Natural killer cell treated with Interleukin-12 subunit alpha and Interleukin-12 subunit beta and Interleukin-15 and Interleukin-18, amount 100 ng/mL, for 72 hours (primary cell): ENCODE measurements around the gene NMNAT2. TPM values are rescaled to one million over a fixed set of nuclear protein-coding genes. Genes with fewer than 3 reads are reported as not detected.

ENCODE experiments used
- ATAC-seq, 2 donors: fragments of 150-1000 bp; cut with Tn5 transposase in 1 of 2; sonication (Bioruptor Pico), chemical (Tn5 transposase) in 1 of 2; 2 replicates each; pipeline ENCODE4 v1.10.0; 2021
- DNase-seq: peaks from one replicate; pipeline ENCODE4 v3.0.0; 2022; ENCODE audit warnings: low spot score
- H3K27ac Mint-ChIP-seq, 2 donors: 1 replicate in 1 of 2; 2 replicates in 1 of 2; pipeline ENCODE4 v1.8.0; 2022; ENCODE audit warnings: mixed read lengths in 2 of 2, mild to moderate bottlenecking in 1 of 2, moderate library complexity in 1 of 2
- H3K27me3 Mint-ChIP-seq, 2 donors: 1 replicate in 1 of 2; 2 replicates in 1 of 2; pipeline ENCODE4 v1.8.0; 2022; ENCODE audit warnings: mixed read lengths in 2 of 2
- H3K36me3 Mint-ChIP-seq: one replicate; pipeline ENCODE4 v1.8.0; 2022; ENCODE audit warnings: mixed read lengths
- H3K4me1 Mint-ChIP-seq, 2 donors: 1 replicate in 1 of 2; 2 replicates in 1 of 2; pipeline ENCODE4 v1.8.0; 2022; ENCODE audit warnings: low read depth in 2 of 2, mixed read lengths in 2 of 2, mild to moderate bottlenecking in 1 of 2
- H3K4me3 Mint-ChIP-seq: one replicate; pipeline ENCODE4 v1.8.0; 2022; ENCODE audit warnings: mixed read lengths
- H3K9me3 Mint-ChIP-seq: 2 replicates; pipeline ENCODE4 v1.8.0; 2022; ENCODE audit warnings: mixed read lengths
- total RNA-seq, 2 donors: library from RNA; stranded (reverse); gene quantifications; one replicate each; pipeline ENCODE4 v1.2.3, GENCODE V29; 2022

NMNAT2 gene
- total RNA-seq, 2 donors from 2014 or later: not detected

- Mint-ChIP-seq H3K36me3 (no peaks in the 10 kb centered on the region), H3K9me3 (no peaks in the 10 kb centered on the region), H3K27me3 (peaks cover 12 to 45% of the 10 kb centered on the region in 2 donors), H3K4me1 (no peaks in the 10 kb centered on the region), H3K27ac (no peak overlapping the region), H3K4me3 (no peak overlapping the region)
- no peak for DNase-seq
- no peak for ATAC-seq
Measured at GRCh38 chr1:183259924-183260323, 158.3 kb downstream of the NMNAT2 start.

DNA sequence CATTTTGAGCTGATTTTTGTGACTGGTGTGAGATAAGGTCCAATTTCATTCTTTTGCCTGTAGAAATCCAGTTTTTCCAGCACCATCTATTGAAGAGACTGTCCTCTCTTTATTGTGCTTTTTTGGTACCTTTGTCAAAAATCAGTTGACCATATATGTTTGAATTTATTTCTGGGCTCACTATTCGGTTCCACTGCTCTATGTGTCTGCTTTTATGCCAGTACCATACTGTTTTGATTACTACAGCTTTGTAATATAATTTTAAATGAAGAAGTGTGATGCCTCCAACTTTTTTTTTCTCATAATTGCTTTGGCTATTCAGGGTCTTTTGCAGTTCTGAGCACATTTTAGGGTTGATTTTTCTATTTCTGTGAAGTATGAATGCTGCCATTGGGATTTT, 163.1 kb downstream of the NMNAT2 start:
- DNase-seq (no peak), ATAC-seq (no peak)
- Mint-ChIP-seq H3K4me3 (no peak overlapping the region), H3K27ac (no peak overlapping the region), H3K36me3 (no peaks in the 10 kb centered on the region), H3K27me3 (peaks cover 12 to 28% of the 10 kb centered on the region in 2 donors), H3K4me1 (no peaks in the 10 kb centered on the region), H3K9me3 (no peaks in the 10 kb centered on the region)

DNA sequence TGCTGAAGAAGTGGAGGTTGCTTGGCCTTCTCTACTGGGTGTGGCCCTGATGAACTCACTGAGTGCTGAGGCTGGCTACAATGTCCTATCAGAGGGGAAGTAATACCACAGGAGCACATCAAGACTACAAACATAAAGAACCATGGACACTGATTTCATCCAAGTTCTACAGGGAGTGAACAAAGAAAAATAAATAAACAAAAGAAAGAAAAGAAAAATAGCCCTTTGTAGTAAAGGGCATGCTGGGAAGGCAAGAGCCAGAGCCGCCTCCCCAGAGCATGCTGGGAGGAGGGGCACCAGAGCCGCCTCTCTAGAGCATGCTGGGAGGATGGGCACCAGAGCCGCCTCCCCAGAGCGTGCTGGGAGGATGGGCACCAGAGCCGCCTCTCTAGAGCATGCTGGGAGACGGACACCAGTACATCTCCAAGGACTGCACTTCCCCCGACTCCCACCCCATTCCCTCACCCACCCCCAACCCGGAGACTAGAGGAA, 166.2 kb downstream of the NMNAT2 start:
- peak; percentile 6 to 36 for ATAC-seq
- H3K27me3 Mint-ChIP-seq: peaks cover 8 to 31% of the 10 kb centered on the region in 2 donors

GRCh38 chr1:183251101-183251958, 166.8 kb downstream of the NMNAT2 start:
- ATAC-seq (no peak), DNase-seq (no peak)
- Mint-ChIP-seq H3K4me3 (no peak overlapping the region), H3K4me1 (no peaks in the 10 kb centered on the region), H3K27me3 (peaks cover 8 to 33% of the 10 kb centered on the region in 2 donors), H3K9me3 (no peaks in the 10 kb centered on the region), H3K36me3 (no peaks in the 10 kb centered on the region), H3K27ac (no peak overlapping the region)

More for the DNA sequence above, 166.2 kb downstream of the NMNAT2 start:
- Mint-ChIP-seq H3K4me3 (no peak overlapping the region), H3K9me3 (no peaks in the 10 kb centered on the region), H3K4me1 (no peaks in the 10 kb centered on the region), H3K27ac (no peak overlapping the region), H3K36me3 (no peaks in the 10 kb centered on the region)
- no peak for DNase-seq

DNA sequence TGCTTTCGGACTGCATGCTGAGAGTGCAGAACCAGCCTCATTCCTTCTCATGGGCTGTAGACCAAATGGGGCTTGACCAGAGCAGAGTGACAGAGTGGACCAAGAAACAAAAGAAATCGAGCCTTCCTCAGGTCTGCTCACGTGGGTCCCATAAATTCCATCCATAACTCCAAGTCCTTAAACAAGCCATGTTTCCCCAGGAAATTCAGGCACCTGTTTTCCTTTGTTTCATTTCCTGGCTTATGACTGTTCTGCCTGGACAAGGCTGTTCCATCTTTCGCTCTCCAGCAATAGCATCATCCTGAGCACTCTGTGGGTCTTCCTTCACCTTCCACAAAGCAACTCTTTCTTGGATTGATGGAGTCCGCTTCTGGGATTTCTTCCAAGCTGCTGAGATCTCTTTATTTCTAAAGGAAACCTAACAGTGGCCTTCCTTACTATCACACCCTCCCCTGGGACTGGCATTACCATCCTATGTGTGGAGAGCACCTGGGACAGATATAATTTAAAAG, 168.2 kb downstream of the NMNAT2 start:
- Mint-ChIP-seq H3K9me3 (no peaks in the 10 kb centered on the region), H3K36me3 (no peaks in the 10 kb centered on the region), H3K4me1 (no peaks in the 10 kb centered on the region), H3K27me3 (peaks cover 8 to 33% of the 10 kb centered on the region in 2 donors), H3K27ac (no peak overlapping the region), H3K4me3 (no peak overlapping the region)
- no peak for DNase-seq
- ATAC-seq: peak in 1 of 2 donors; percentile 13

- Mint-ChIP-seq H3K4me1 (no peaks in the 10 kb centered on the region), H3K27ac (no peak overlapping the region), H3K36me3 (no peaks in the 10 kb centered on the region), H3K9me3 (no peaks in the 10 kb centered on the region), H3K27me3 (peaks cover 8 to 33% of the 10 kb centered on the region in 2 donors), H3K4me3 (no peak overlapping the region)
- no peak for DNase-seq
- peak in 1 of 2 donors; percentile 28 for ATAC-seq
Measured at GRCh38 chr1:183248989-183249691, 169.0 kb downstream of the NMNAT2 start.

DNA sequence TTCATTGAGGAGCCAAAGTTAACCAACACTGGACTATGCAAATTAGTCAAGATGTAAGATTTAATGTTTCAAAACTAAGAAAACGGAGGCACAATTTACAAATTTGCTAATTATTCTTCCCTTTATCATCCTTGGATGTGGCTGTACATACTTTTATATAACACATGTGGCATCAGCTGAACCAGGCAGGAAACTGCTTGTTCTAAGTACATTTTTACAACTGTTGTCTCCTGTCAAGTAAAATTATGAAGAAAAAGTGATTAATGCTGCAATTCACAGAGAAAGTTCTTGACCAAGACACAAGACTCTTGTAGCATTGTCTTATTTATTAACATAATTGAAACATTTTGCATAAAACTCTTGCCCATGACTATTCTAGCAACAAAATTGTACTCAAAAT, 170.2 kb downstream of the NMNAT2 start:
- Mint-ChIP-seq H3K9me3 (no peaks in the 10 kb centered on the region), H3K36me3 (no peaks in the 10 kb centered on the region), H3K27me3 (peaks cover 8 to 33% of the 10 kb centered on the region in 2 donors), H3K27ac (no peak overlapping the region), H3K4me3 (no peak overlapping the region), H3K4me1 (no peaks in the 10 kb centered on the region)
- ATAC-seq: no peak
- no peak for DNase-seq

- peaks cover 8 to 33% of the 10 kb centered on the region in 2 donors for H3K27me3 Mint-ChIP-seq
- ATAC-seq: no peak
- no peaks in the 10 kb centered on the region for H3K9me3 Mint-ChIP-seq
- no peak overlapping the region for H3K27ac Mint-ChIP-seq
- H3K4me1 Mint-ChIP-seq: no peaks in the 10 kb centered on the region
- DNase-seq: no peak
- H3K4me3 Mint-ChIP-seq: no peak overlapping the region
- H3K36me3 Mint-ChIP-seq: no peaks in the 10 kb centered on the region
Measured at GRCh38 chr1:183247484-183247883, 170.7 kb downstream of the NMNAT2 start.

DNA sequence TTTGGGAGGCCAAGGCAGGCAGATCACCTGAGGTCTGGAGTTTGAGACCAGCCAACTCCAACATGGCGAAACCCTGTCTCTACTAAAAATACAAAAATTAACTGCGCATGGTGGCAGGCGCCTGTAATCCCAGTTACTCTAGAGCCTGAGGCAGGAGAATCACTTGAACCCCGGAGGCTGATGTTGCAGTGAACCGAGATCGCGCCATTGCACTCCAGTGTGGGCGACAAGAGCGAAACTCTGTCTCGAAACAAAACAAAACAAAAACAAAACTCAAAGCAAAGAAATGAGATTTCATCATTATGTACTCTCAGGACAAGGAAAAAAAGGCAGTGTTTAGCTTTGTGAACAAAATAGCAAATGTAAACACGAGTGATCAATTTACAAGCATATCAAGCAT, 171.1 kb downstream of the NMNAT2 start:
- Mint-ChIP-seq H3K36me3 (no peaks in the 10 kb centered on the region), H3K27me3 (peaks cover 8 to 31% of the 10 kb centered on the region in 2 donors), H3K4me1 (no peaks in the 10 kb centered on the region), H3K27ac (no peak overlapping the region), H3K9me3 (no peaks in the 10 kb centered on the region), H3K4me3 (no peak overlapping the region)
- ATAC-seq (no peak), DNase-seq (no peak)

DNA sequence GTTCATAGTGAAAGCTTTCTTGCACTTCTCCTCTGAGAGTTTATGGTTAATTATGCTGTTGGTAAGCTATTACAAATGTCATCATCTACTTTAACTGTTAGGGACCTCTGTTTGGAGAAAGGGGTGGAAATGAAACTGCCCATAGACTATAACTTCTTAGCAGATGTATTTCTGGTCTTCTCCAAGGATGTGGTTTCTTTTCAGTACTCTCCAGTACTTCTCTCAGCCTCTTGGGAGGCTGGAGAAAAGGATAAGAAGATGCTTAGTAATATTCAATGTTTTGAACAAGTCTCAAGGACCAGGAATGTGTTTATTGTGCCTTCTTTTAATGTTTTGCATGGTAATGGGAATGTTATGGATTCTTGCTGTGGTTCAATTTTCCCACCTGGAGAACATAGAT, 171.7 kb downstream of the NMNAT2 start:
- DNase-seq (no peak), ATAC-seq (no peak)
- Mint-ChIP-seq H3K9me3 (no peaks in the 10 kb centered on the region), H3K4me1 (no peaks in the 10 kb centered on the region), H3K27ac (no peak overlapping the region), H3K36me3 (no peaks in the 10 kb centered on the region), H3K4me3 (no peak overlapping the region), H3K27me3 (peaks cover 8 to 29% of the 10 kb centered on the region in 2 donors)

DNA sequence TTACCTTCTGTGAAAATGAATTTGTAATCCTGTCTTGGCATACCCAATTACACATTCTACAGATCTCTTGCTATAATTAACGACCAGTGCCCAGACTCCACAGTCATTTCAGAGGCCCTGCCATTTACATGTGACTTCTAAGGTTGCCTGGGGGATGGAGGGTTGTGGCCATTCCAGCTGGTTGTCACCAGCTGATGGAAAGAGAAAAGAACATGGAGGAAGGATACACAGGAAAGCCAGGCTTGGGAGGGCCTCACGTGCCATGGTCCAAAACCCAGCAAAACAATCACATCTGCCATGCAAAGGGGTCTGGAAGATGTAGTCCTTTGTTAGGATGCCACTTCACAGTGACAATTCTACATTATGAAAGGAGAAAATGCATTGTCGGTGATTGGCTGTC, 172.8 kb downstream of the NMNAT2 start:
- Mint-ChIP-seq H3K4me1 (no peaks in the 10 kb centered on the region), H3K27me3 (peaks cover 8 to 37% of the 10 kb centered on the region in 2 donors), H3K27ac (no peak overlapping the region), H3K4me3 (no peak overlapping the region), H3K36me3 (no peaks in the 10 kb centered on the region), H3K9me3 (no peaks in the 10 kb centered on the region)
- DNase-seq: no peak
- ATAC-seq: no peak

GRCh38 chr1:183244466-183244865, 173.7 kb downstream of the NMNAT2 start:
- Mint-ChIP-seq H3K27ac (no peak overlapping the region), H3K36me3 (no peaks in the 10 kb centered on the region), H3K4me3 (no peak overlapping the region), H3K27me3 (peaks cover 3 to 32% of the 10 kb centered on the region in 2 donors), H3K4me1 (no peaks in the 10 kb centered on the region), H3K9me3 (no peaks in the 10 kb centered on the region)
- DNase-seq: no peak
- ATAC-seq: no peak

GRCh38 chr1:183243161-183244050, 174.8 kb downstream of the NMNAT2 start:
- Mint-ChIP-seq H3K4me3 (no peak overlapping the region), H3K4me1 (no peaks in the 10 kb centered on the region), H3K27me3 (peaks cover 3 to 22% of the 10 kb centered on the region in 2 donors), H3K27ac (no peak overlapping the region), H3K9me3 (no peaks in the 10 kb centered on the region), H3K36me3 (no peaks in the 10 kb centered on the region)
- DNase-seq (no peak), ATAC-seq (peak in 1 of 2 donors; percentile 53)
